ENCODE measurements around the gene PPFIA3. TPM values are rescaled to one million over a fixed set of nuclear protein-coding genes. Genes with fewer than 3 reads are reported as not detected.
A peak's percentile ranks its signal among the peaks of the same experiment; 100 is the strongest.
"Not testable (repeated sequence)": the region's sequence is repeated elsewhere in the genome, so short reads cannot be mapped to it uniquely, and the experiment has no call there.

The PPFIA3 gene
- total and polyA plus RNA-seq, 9 donors, result 5.5 to 11.1 (median 8.2) TPM

DNA sequence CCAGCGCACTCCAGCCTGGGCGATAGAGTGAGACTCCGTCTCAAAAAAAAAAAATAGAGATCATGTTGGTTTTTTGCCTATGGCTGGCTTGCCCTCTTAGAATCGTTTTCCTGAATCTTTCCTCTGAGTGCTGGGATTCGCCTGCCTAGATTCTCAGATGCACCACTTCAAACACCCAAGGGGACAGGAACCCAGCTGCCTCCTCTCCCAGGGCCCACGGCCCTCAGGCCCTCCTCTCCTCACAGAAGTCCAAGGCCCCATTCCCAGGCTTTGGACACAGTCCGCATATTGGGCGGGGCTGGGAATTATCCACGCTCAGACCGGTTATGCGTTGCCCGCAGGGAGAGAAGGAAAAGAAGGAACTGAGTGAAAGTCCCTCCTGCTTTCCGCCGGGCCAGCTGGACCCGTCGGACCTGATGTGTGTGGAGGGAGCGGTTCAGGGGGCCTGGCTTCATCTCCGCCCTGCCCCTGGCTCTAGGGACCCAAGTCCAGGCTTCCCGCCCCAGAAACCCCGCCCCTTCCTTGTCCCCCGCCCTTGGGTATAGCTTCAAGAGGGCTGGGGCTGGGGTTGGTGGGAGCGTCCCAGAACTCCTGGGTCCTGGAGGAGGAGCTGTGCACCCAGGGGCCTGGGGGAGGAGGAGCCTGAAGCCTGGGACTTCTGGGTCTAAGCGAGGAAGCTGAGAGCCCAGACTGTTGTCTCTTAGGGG is 5.8 kb downstream of the PPFIA3 start:
- 19% methylated on average over 16 of the region's 23 CpGs for WGBS (ENCODE audit: insufficient coverage)
- Histone ChIP-seq H3K4me3 (ENCODE audit: low read length) (no peak overlapping the region), H3K4me1 (ENCODE audit: control insufficient read depth, insufficient read depth, low read length) (peaks cover 25% of the 10 kb centered on the region), H3K27me3 (ENCODE audit: control insufficient read depth, insufficient read depth, low read length) (peaks cover 11% of the 10 kb centered on the region), H3K27ac (ENCODE audit: low read length) (no peak overlapping the region), H3K9me3 (replicated peaks; ENCODE audit: control insufficient read depth, low read depth, low read length) (no peaks in the 10 kb centered on the region), H3K36me3 (ENCODE audit: control insufficient read depth, insufficient read depth, low read length) (no peaks in the 10 kb centered on the region)
- peak; percentile 67 for DNase-seq

DNA sequence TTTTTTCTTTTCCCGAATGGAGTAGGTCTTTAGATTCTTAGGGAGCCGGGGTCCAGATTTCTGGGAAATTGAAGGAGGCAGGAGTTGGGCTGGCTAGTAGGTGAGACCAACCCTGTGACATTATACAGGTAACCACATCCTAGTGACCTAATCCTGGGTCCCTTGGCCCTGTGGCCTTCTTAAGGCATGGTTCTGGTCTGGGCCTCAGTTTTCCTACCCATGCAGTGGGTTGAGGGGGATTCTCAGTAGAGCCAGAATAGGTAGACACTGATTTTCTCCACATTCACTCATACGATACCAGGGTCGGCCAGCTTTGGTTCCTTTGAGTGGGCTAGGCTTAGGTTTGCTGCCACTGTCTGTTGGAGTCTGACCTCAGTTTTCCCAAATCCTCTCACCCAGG is 7.2 kb downstream of the PPFIA3 start:
- no peak for DNase-seq
- peaks cover 2% of the 10 kb centered on the region for H3K27me3 ChIP-seq (ENCODE audit: control insufficient read depth, insufficient read depth, low read length)
- H3K27ac ChIP-seq (ENCODE audit: low read length), result no peak overlapping the region
- H3K4me3 ChIP-seq (ENCODE audit: low read length), result no peak overlapping the region
- whole genome bisulfite sequencing (ENCODE audit: insufficient coverage), result no CpG with 5 or more reads among the region's 4 CpGs
- H3K36me3 ChIP-seq (ENCODE audit: control insufficient read depth, insufficient read depth, low read length), result no peaks in the 10 kb centered on the region
- no peaks in the 10 kb centered on the region for H3K9me3 ChIP-seq (replicated peaks; ENCODE audit: control insufficient read depth, low read depth, low read length)
- peaks cover 25% of the 10 kb centered on the region for H3K4me1 ChIP-seq (ENCODE audit: control insufficient read depth, insufficient read depth, low read length)

DNA sequence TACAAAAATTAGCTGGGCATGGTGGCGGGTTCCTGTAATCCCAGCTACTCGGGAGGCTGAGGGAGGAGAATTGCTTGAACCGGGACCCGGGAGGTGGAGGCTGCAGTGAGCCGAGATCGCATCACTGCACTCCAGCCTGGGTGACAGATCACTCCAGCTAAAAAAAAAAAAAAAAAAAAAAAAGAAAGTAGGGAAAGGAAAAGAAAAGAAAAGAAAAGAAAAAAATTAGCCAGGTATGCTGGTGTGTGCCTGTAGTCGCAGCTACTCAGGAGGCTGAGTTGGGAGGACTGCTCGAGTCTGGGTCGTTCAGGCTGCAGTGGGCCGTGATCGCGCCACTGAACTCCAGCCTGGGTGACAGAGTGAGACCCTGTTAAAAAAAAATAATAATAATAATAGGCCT is 7.9 kb downstream of the PPFIA3 start:
- not testable (repeated sequence) for H3K27ac ChIP-seq (ENCODE audit: low read length); H3K27me3 ChIP-seq (ENCODE audit: control insufficient read depth, insufficient read depth, low read length); DNase-seq; H3K4me3 ChIP-seq (ENCODE audit: low read length); H3K9me3 ChIP-seq (replicated peaks; ENCODE audit: control insufficient read depth, low read depth, low read length); H3K36me3 ChIP-seq (ENCODE audit: control insufficient read depth, insufficient read depth, low read length)
- no CpG with 5 or more reads among the region's 12 CpGs for WGBS (ENCODE audit: insufficient coverage)
- peaks cover 25% of the 10 kb centered on the region for H3K4me1 ChIP-seq (ENCODE audit: control insufficient read depth, insufficient read depth, low read length)

DNA sequence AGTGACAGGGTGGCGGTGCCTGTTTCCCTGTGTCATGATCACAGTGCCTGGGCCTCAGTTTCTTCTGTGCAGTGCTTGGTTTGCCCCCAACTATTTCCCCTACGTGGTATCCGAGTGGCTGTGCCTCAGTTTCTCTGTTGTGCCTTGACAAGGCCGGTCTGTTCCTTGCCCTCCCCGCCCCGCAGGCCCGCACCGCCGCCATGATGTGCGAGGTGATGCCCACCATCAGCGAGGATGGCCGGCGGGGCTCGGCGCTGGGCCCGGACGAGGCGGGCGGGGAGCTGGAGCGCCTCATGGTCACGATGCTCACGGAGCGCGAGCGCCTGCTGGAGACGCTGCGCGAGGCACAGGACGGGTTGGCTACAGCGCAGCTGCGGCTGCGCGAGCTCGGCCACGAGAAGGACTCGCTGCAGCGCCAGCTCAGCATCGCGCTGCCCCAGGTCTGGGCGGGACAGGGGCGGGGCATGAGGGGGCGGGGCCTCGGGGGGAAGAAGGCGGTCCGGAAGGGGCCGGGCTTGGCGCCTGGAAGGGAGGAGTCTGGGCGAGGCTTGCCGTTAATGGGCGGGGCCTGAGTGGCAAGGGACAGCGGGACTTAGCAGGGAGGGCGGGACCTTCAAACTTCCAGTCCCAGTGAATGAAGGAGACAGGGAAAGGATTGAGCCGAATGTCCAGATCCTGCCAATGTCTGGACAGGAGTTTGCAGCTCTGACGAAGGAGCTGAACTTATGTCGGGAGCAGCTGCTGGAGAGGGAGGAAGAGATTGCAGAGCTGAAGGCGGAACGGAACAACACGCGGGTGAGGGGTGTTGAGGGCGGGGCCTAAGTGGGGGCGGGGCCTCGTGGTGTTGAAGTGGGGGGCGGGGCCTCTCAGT is 8.6 kb downstream of the PPFIA3 start:
- no peaks in the 10 kb centered on the region for H3K9me3 ChIP-seq (replicated peaks; ENCODE audit: control insufficient read depth, low read depth, low read length)
- H3K27ac ChIP-seq (ENCODE audit: low read length), result peak overlapping the region; percentile 88
- DNase-seq, result peak; percentile 98
- 4% methylated on average over 54 of the region's 63 CpGs for WGBS (ENCODE audit: insufficient coverage)
- peaks cover 5% of the 10 kb centered on the region for H3K27me3 ChIP-seq (ENCODE audit: control insufficient read depth, insufficient read depth, low read length)
- peaks cover 28% of the 10 kb centered on the region for H3K4me1 ChIP-seq (ENCODE audit: control insufficient read depth, insufficient read depth, low read length)
- H3K36me3 ChIP-seq (ENCODE audit: control insufficient read depth, insufficient read depth, low read length), result no peaks in the 10 kb centered on the region
- H3K4me3 ChIP-seq (ENCODE audit: low read length), result peak overlapping the region; percentile 38

DNA sequence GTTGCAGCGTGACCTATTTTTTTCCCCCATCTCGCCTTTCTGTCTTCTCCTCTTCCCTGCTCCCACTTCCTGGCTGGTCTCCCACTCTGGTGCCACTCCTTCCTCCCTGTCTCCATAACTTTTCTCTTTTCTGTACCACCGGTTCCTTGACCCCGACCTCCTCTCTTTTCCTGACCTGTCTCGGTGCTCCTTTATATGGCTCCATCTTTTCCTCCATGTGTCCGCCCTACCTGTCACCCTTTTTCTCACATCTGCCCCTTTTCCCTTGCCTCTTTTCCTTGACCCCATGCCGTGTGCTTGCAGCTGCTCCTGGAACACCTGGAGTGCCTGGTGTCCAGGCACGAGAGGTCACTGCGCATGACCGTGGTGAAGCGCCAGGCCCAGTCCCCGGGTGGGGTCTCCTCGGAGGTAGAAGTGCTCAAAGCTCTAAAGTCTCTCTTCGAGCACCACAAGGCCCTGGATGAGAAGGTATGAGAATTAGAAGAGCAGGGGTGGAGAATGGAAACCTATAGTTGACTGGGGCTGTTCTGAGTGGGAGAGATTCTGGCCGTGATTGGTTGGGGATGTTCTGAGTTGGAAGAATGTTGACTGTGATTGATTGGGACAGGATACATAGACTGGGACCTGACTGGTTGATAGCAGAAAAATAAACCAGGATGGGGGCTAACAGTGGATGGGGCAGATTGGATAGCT is 9.3 kb downstream of the PPFIA3 start:
- peaks cover 36% of the 10 kb centered on the region for H3K4me1 ChIP-seq (ENCODE audit: control insufficient read depth, insufficient read depth, low read length)
- no peaks in the 10 kb centered on the region for H3K36me3 ChIP-seq (ENCODE audit: control insufficient read depth, insufficient read depth, low read length)
- no peaks in the 10 kb centered on the region for H3K9me3 ChIP-seq (replicated peaks; ENCODE audit: control insufficient read depth, low read depth, low read length)
- DNase-seq, result no peak
- H3K27me3 ChIP-seq (ENCODE audit: control insufficient read depth, insufficient read depth, low read length), result peaks cover 6% of the 10 kb centered on the region
- H3K4me3 ChIP-seq (ENCODE audit: low read length), result no peak overlapping the region
- peak overlapping the region; percentile 88 for H3K27ac ChIP-seq (ENCODE audit: low read length)
- WGBS (ENCODE audit: insufficient coverage), result 54% methylated on average over 12 of the region's 15 CpGs

DNA sequence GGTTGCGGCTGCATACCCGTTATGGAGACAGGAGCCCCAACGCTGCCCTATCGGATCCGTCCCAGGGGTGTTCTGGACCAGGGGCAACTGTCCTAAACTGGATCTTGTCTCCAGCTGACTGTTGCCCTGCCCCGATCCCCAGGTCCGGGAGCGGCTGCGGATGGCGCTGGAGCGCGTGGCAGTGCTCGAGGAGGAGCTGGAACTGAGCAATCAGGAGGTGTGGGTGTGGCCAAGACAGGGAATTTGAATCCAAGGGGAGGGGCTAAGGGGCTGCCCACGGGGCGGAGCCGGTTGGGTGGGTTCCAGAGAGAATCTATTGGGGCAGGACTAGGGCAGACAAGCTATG is 9.9 kb downstream of the PPFIA3 start:
- no peaks in the 10 kb centered on the region for H3K36me3 ChIP-seq (ENCODE audit: control insufficient read depth, insufficient read depth, low read length)
- no peak for DNase-seq
- peaks cover 41% of the 10 kb centered on the region for H3K4me1 ChIP-seq (ENCODE audit: control insufficient read depth, insufficient read depth, low read length)
- H3K27ac ChIP-seq (ENCODE audit: low read length), result no peak overlapping the region
- peaks cover 11% of the 10 kb centered on the region for H3K27me3 ChIP-seq (ENCODE audit: control insufficient read depth, insufficient read depth, low read length)
- H3K4me3 ChIP-seq (ENCODE audit: low read length), result no peak overlapping the region
- WGBS (ENCODE audit: insufficient coverage), result 54% methylated on average over 16 of the region's 16 CpGs
- H3K9me3 ChIP-seq (replicated peaks; ENCODE audit: control insufficient read depth, low read depth, low read length), result no peaks in the 10 kb centered on the region

DNA sequence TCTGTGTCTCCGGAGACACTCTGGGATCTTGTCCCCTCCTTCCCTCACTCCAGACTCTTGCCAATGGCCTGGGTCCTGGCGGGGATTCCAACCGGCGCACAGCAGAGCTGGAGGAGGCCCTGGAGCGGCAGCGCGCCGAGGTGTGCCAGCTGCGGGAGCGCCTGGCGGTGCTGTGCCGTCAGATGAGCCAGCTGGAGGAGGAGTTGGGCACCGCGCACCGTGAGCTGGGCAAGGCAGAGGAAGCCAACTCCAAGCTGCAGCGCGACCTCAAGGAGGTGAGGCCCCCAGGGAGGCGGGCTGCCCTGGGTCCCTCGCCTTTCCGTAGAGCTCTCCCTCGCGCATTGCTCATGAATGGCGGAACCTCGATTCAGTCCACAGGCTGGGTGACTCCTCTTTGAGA is 11.0 kb downstream of the PPFIA3 start:
- no peak for DNase-seq

DNA sequence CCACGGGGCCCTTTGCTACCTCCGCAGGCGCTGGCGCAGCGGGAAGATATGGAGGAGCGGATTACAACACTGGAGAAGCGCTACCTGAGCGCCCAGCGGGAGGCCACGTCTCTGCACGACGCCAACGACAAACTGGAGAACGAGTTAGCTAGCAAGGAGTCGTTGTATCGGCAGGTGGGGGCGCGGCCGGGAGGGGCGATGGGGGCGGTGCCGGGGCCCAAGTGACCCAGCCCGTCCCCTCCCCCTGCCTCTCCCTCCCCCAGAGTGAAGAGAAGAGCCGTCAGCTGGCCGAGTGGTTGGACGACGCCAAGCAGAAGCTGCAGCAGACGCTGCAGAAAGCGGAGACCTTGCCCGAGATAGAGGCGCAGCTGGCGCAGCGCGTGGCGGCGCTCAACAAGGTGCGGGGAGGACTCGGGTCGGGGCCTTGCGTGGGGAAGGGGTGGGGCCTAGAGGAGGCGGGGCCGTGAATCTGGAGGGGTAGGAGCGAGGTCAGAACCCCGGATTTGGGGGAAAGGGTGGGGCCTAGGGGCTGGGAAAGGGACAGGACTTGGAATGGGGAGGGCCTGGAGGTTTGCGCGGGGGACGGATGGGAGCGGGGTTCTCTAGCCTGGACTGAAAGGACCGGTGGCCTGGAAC is 13.7 kb downstream of the PPFIA3 start:
- Histone ChIP-seq H3K36me3 (ENCODE audit: control insufficient read depth, insufficient read depth, low read length) (no peaks in the 10 kb centered on the region), H3K27ac (ENCODE audit: low read length) (peak overlapping the region; percentile 83), H3K27me3 (ENCODE audit: control insufficient read depth, insufficient read depth, low read length) (peaks cover 13% of the 10 kb centered on the region), H3K9me3 (replicated peaks; ENCODE audit: control insufficient read depth, low read depth, low read length) (no peaks in the 10 kb centered on the region), H3K4me3 (ENCODE audit: low read length) (peak overlapping the region; percentile 10), H3K4me1 (ENCODE audit: control insufficient read depth, insufficient read depth, low read length) (peaks cover 51% of the 10 kb centered on the region)
- WGBS (ENCODE audit: insufficient coverage), result 14% methylated on average over 41 of the region's 49 CpGs
- DNase-seq, result peak; percentile 57

More for the DNA sequence above, 11.0 kb downstream of the PPFIA3 start:
- Histone ChIP-seq H3K36me3 (ENCODE audit: control insufficient read depth, insufficient read depth, low read length) (no peaks in the 10 kb centered on the region), H3K4me3 (ENCODE audit: low read length) (no peak overlapping the region), H3K27me3 (ENCODE audit: control insufficient read depth, insufficient read depth, low read length) (peaks cover 13% of the 10 kb centered on the region), H3K27ac (ENCODE audit: low read length) (no peak overlapping the region), H3K9me3 (replicated peaks; ENCODE audit: control insufficient read depth, low read depth, low read length) (no peaks in the 10 kb centered on the region), H3K4me1 (ENCODE audit: control insufficient read depth, insufficient read depth, low read length) (peaks cover 40% of the 10 kb centered on the region)
- WGBS (ENCODE audit: insufficient coverage), result 91% methylated on average over 17 of the region's 24 CpGs

DNA sequence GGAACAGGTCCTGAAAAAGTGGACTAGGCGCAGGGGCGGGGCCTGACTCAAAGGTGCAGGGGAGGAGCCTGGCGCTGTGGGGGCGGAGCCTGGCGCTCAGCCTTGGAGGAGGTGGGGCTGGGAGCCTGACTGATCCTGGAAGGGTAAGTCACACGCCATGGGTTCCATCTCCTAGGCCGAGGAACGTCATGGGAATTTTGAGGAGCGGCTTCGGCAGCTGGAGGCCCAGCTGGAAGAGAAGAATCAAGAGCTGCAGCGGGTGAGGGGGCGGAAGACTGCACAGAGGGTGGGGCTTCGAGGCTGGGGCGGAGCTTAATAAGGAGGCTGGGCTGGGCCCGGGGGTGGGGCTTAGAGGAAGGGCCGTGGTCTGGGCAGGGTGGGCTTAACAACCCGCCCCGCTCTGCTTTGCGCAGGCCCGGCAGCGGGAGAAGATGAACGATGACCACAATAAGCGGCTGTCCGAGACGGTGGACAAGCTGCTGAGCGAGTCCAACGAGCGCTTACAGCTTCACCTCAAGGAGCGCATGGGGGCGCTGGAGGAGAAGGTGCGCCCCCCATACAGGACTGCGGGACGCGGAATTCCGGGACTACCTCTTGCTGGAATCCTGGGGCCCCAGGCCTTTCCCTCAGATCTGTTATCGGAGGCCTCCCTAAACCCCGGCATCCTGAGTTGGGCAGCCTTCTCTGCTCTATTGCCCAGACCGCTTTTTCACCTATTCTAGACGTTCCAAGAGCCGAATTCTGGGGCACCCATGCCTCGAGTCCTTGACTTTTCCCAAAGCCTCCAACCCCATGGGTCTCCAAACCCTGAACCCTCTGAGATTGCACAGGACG is 14.5 kb downstream of the PPFIA3 start:
- peaks cover 45% of the 10 kb centered on the region for H3K4me1 ChIP-seq (ENCODE audit: control insufficient read depth, insufficient read depth, low read length)
- no peaks in the 10 kb centered on the region for H3K9me3 ChIP-seq (replicated peaks; ENCODE audit: control insufficient read depth, low read depth, low read length)
- WGBS (ENCODE audit: insufficient coverage), result 32% methylated on average over 41 of the region's 42 CpGs
- peak; percentile 91 for DNase-seq
- peak overlapping the region; percentile 83 for H3K27ac ChIP-seq (ENCODE audit: low read length)
- H3K36me3 ChIP-seq (ENCODE audit: control insufficient read depth, insufficient read depth, low read length), result no peaks in the 10 kb centered on the region
- peaks cover 13% of the 10 kb centered on the region for H3K27me3 ChIP-seq (ENCODE audit: control insufficient read depth, insufficient read depth, low read length)
- peak overlapping the region; percentile 10 for H3K4me3 ChIP-seq (ENCODE audit: low read length)

Measured in muscle of leg (tissue), 11 donors.